GM12878 (cell line): Measurements from ENCODE around the gene SHROOM2. TPM values are rescaled to one million over a fixed set of nuclear protein-coding genes. Genes with fewer than 3 reads are reported as not detected.

Source experiments
- ATAC-seq: fragments of 200-7000 bp; cut with Tn5 transposase; 3 replicates; pipeline ENCODE4 v1.9.1; 2020; ENCODE audit warnings: mild to moderate bottlenecking, moderate library complexity
- BruUV-seq: library from RNA; stranded (reverse); fragments of 400-500 nt; replicated peaks from 2 replicates; lab custom pipeline; 2021; lab: Mats Ljungman, UMichigan
- CTCF ChIA-PET: fragments of 300-600 bp; sonication (Branson Sonifier 250); formaldehyde crosslinking; extraction: SDS; loops from one replicate; lab custom pipeline; 2021; ENCODE audit warnings: inconsistent platforms; lab: Yijun Ruan, JAX
- POLR2A ChIA-PET: fragments of 350-600 bp; formaldehyde crosslinking; extraction: SDS; loops from one replicate; lab custom pipeline; 2021; ENCODE audit warnings: inconsistent platforms; lab: Charles Lee
- RAD21 ChIA-PET: fragments of 300-600 bp; sonication (Branson Sonifier 250); formaldehyde crosslinking; loops from one replicate; lab custom pipeline; 2023; ENCODE audit warnings: antibody characterized with exemption; ENCODE audit not compliant: unreplicated experiment; lab: Charles Lee
- SMC1A ChIA-PET: fragments of 300-600 bp; sonication (Branson Sonifier 250); formaldehyde crosslinking; loops from one replicate; lab custom pipeline; 2023; ENCODE audit not compliant: unreplicated experiment, uncharacterized antibody; lab: Charles Lee
- DNase-seq: peaks from one replicate; pipeline ENCODE4 v3.0.0-alpha.2; 2011; ENCODE audit warnings: low read depth, low spot score
- FAIRE-seq: peaks from 3 replicates; lab custom pipeline; 2011; peaks lifted over from hg19 to GRCh38; lab: Jason Lieb, UNC
- H2AFZ ChIP-seq: 2 replicates; pipeline ENCODE4 v1.6.0; 2011; ENCODE audit warnings: low read depth, low read length, control low read depth; ENCODE audit not compliant: control insufficient read depth
- H3K27ac ChIP-seq: 2 replicates; pipeline ENCODE4 v1.5.1; 2011; ENCODE audit warnings: control low read depth; ENCODE audit not compliant: control insufficient read depth, insufficient read depth
- H3K27me3 ChIP-seq, 2 experiments: replicated peaks in 1 of 2; 2 replicates each; pipeline versions ENCODE4 v1.6.0 to v1.6.1; 2011; ENCODE audit warnings: low read length in 1 of 2; ENCODE audit not compliant: control insufficient read depth in 2 of 2, insufficient read depth in 2 of 2
- H3K36me3 ChIP-seq, 2 experiments: 2 replicates each; pipeline ENCODE4 v1.5.1; 2011; ENCODE audit warnings: low read length in 1 of 2; ENCODE audit not compliant: control insufficient read depth in 2 of 2, insufficient read depth in 2 of 2
- H3K4me1 ChIP-seq: 2 replicates; pipeline ENCODE4 v1.6.1; 2011; ENCODE audit warnings: mild to moderate bottlenecking, low read length, moderate library complexity, mixed read lengths; ENCODE audit not compliant: control insufficient read depth, insufficient read depth
- H3K4me2 ChIP-seq: 2 replicates; pipeline ENCODE4 v1.6.0; 2011; ENCODE audit warnings: control low read depth; ENCODE audit not compliant: control insufficient read depth, insufficient read depth
- H3K4me3 ChIP-seq: fragments of 200-600 bp; sonication (generic); 2 replicates; pipeline ENCODE4 v1.5.1; 2016
- H3K79me2 ChIP-seq: 2 replicates; pipeline ENCODE4 v1.6.0; 2011; ENCODE audit warnings: low read length; ENCODE audit not compliant: control insufficient read depth, insufficient read depth
- H3K9ac ChIP-seq: 2 replicates; pipeline ENCODE4 v1.8.0; 2011; ENCODE audit warnings: low read length, control low read depth, mixed read lengths; ENCODE audit not compliant: control insufficient read depth, insufficient read depth
- H3K9me3 ChIP-seq: replicated peaks from 3 replicates; pipeline ENCODE4 v1.5.1; 2011; ENCODE audit warnings: mild to moderate bottlenecking, low read length; ENCODE audit not compliant: control insufficient read depth, insufficient read depth
- H4K20me1 ChIP-seq: 2 replicates; pipeline ENCODE4 v1.6.0; 2011; ENCODE audit not compliant: control insufficient read depth, insufficient read depth
- CTCF ChIP-seq, 3 experiments: IDR thresholded peaks in 2 of 3; conservative IDR thresholded peaks in 1 of 3; 2 replicates each; pipeline ENCODE4 v1.5.1; 2011; ENCODE audit warnings: low read depth in 3 of 3, low read length in 3 of 3, mild to moderate bottlenecking in 3 of 3, control low read depth in 2 of 3, moderate library complexity in 2 of 3, inconsistent platforms in 1 of 3, mixed read lengths in 1 of 3; ENCODE audit not compliant: control insufficient read depth in 2 of 3, insufficient read depth in 1 of 3; ENCODE audit errors: extremely low read depth in 1 of 3
- EGR1 ChIP-seq, 2 experiments: IDR thresholded peaks; 1 replicate in 1 of 2; 2 replicates in 1 of 2; pipeline ENCODE4 v1.6.1; 2011 to 2012; ENCODE audit warnings: low read depth in 2 of 2, low read length in 2 of 2, borderline replicate concordance in 1 of 2, mild to moderate bottlenecking in 1 of 2, moderate library complexity in 1 of 2
- HSF1 ChIP-seq: fragments of 150-350 bp; IDR thresholded peaks from 2 replicates; pipeline ENCODE4 v1.6.1; 2014; ENCODE audit warnings: mild to moderate bottlenecking, low read depth, low read length
- MXI1 ChIP-seq: fragments of 150-350 bp; IDR thresholded peaks from 2 replicates; pipeline ENCODE4 v1.6.1; 2011; ENCODE audit warnings: low read depth, mild to moderate bottlenecking, inconsistent platforms, low read length, improper control_type of control experiment
- PAX5 ChIP-seq: IDR thresholded peaks from 2 replicates; pipeline ENCODE4 v1.6.1; 2011; ENCODE audit warnings: low read depth, low read length, borderline replicate concordance
- SKIL ChIP-seq: fragments of 450-650 bp; IDR thresholded peaks from 2 replicates; pipeline ENCODE4 v1.6.1; 2017; ENCODE audit warnings: mild to moderate bottlenecking, low read depth, inconsistent platforms; ENCODE audit not compliant: poor library complexity, severe bottlenecking
- WGBS: methylation state at CpG from one replicate; pipeline ENCODE4 v1.1.6; 2016; ENCODE audit warnings: low lambda C conversion rate; ENCODE audit not compliant: insufficient replicate concordance, insufficient coverage; ENCODE audit errors: missing lambda C conversion rate; 5-methylcytosine and 5-hydroxymethylcytosine counted together
- in situ Hi-C: fragments of 300-500 bp; cut with MboI; formaldehyde crosslinking; loops from 9 replicates; pipeline ENCODE4 v1.14.3; 2018; ENCODE audit warnings: mixed read lengths
- intact Hi-C: fragments of 100-400 bp; cut with micrococcal nuclease; formaldehyde crosslinking; loops from one replicate; pipeline ENCODE4 v1.14.2; 2022; ENCODE audit not compliant: unreplicated experiment
- polyA plus RNA-seq, 11 experiments: library from polyadenylated mRNA; depleted of rRNA in 4 of 11; unstranded in 6 of 11; stranded (reverse) in 5 of 11; fragments of >200 nt; fragmentation: Nextera tagmentation in 4 of 11; fragmentation: Illumina TruSeq in 1 of 11; extraction: Ambion mirVana in 4 of 11; extraction: Trizol in 1 of 11; gene quantifications; 1 replicate in 1 of 11; 2 replicates in 10 of 11; pipeline versions ENCODE4 v1.2.1 to v1.2.3, GENCODE V29; 2011 to 2016; ENCODE audit warnings: inconsistent platforms in 2 of 11, missing spikeins in 2 of 11, low read depth in 1 of 11
- total RNA-seq, 4 experiments: library from RNA; depleted of rRNA in 3 of 4; stranded (reverse); fragments of >200 nt in 3 of 4; fragmentation: Illumina TruSeq in 1 of 4; extraction: Trizol in 1 of 4; gene quantifications; 2 replicates each; pipeline versions ENCODE4 v1.2.1 to v1.2.3, GENCODE V29; 2013 to 2021

SHROOM2 gene
- total and polyA plus RNA-seq, 10 of the 15 experiments (the other 5 are each of a cell fraction or from before 2014, with no cell fraction given) = under 0.01 to 0.15 (median 0.09) TPM; not detected in 2

GRCh38 chrX:9862525-9862924 is 76.3 kb downstream of the SHROOM2 start:
- intact Hi-C loops = no loop called here
- DNase-seq (no peak), FAIRE-seq (no peak), ATAC-seq (no peak)
- Histone ChIP-seq H3K36me3 (no peaks in the 10 kb centered on the region), H2AFZ (no peak overlapping the region), H3K4me3 (no peak overlapping the region), H3K9ac (no peak overlapping the region), H3K27ac (no peak overlapping the region), H3K4me2 (no peak overlapping the region), H4K20me1 (no peaks in the 10 kb centered on the region), H3K9me3 (no peaks in the 10 kb centered on the region), H3K27me3 (no peaks in the 10 kb centered on the region; a peak in 1 of 4 replicates), H3K79me2 (no peaks in the 10 kb centered on the region), H3K4me1 (no peaks in the 10 kb centered on the region)
- TF ChIP-seq CTCF (IDR thresholded peaks at IDR 0.05 in 2 of 3, conservative IDR thresholded peaks at IDR 0.05 in 1 of 3; ENCODE audit: control insufficient read depth in 2 of 3, extremely low read depth in 1 of 3, insufficient read depth in 1 of 3, low read depth in 3 of 3, low read length in 3 of 3) (0 out of 6 replicates have a peak, but pooled peaks of 2 of the 3 experiments have one; percentile 6 to 11), HSF1 (no peak)
- SMC1A ChIA-PET = no interaction called here
- RAD21 ChIA-PET = no interaction called here
- CTCF ChIA-PET = no interaction called here
- in situ Hi-C loops = no loop called here
- POLR2A ChIA-PET = no interaction called here
- WGBS = 50% methylated on average over 11 of the region's 11 CpGs
- BruUV-seq = no TSS peak

GRCh38 chrX:9862953-9863352 is 76.7 kb downstream of the SHROOM2 start:
- DNase-seq (no peak), FAIRE-seq (no peak), ATAC-seq (no peak)
- Histone ChIP-seq H3K9me3 (no peaks in the 10 kb centered on the region), H3K36me3 (no peaks in the 10 kb centered on the region), H3K79me2 (no peaks in the 10 kb centered on the region), H3K27me3 (no peaks in the 10 kb centered on the region; a peak in 1 of 4 replicates), H4K20me1 (no peaks in the 10 kb centered on the region), H3K4me3 (no peak overlapping the region), H3K27ac (no peak overlapping the region), H3K9ac (no peak overlapping the region), H3K4me2 (no peak overlapping the region), H3K4me1 (no peaks in the 10 kb centered on the region), H2AFZ (no peak overlapping the region)
- ChIA-PET RAD21 (no interaction called here), SMC1A (interaction anchor here (0.6 to 0.7 kb wide), 2 partner anchors 36 to 255 kb away, joined by 3 read pairs; no protein-coding TSS in a partner anchor), CTCF (no interaction called here), POLR2A (no interaction called here)
- in situ Hi-C loops (no loop called here), intact Hi-C loops (no loop called here)
- WGBS = 53% methylated on average over 7 of the region's 7 CpGs
- no TSS peak for BruUV-seq
- TF ChIP-seq SKIL = no peak
- TF ChIP-seq PAX5 = no peak
- no peak for TF ChIP-seq EGR1 (IDR thresholded peaks at IDR 0.05; ENCODE audit: borderline replicate concordance in 1 of 2, low read depth in 2 of 2, low read length in 2 of 2)
- TF ChIP-seq HSF1 = no peak
- no peak for TF ChIP-seq MXI1
